ENCODE results near the gene MAD1L1. TPM values are rescaled to one million over a fixed set of nuclear protein-coding genes. Genes with fewer than 3 reads are reported as not detected.

MAD1L1 gene

GRCh38 chr7:1769286-1770200, 463.2 kb downstream of the MAD1L1 start:
- H3K14ac ChIP-seq (ENCODE audit: low read length in 2 of 2) = no peak overlapping the region
- H2BK15ac ChIP-seq (ENCODE audit: low read depth, poor library complexity, severe bottlenecking) = no peak overlapping the region
- H3K4me2 ChIP-seq (ENCODE audit: low read length, poor library complexity, severe bottlenecking) = no peak overlapping the region
- no peak overlapping the region for H3K4ac ChIP-seq (ENCODE audit: low read depth in 1 of 2, low read length in 2 of 2)
- H2BK5ac ChIP-seq (ENCODE audit: low read depth, low read length, poor library complexity, severe bottlenecking) = no peak overlapping the region
- H3K4me3 ChIP-seq (ENCODE audit: insufficient read depth in 1 of 2, low read depth in 1 of 2, low read length in 2 of 2) = no peak overlapping the region
- no peaks in the 10 kb centered on the region for H3K79me1 ChIP-seq (replicated peaks; ENCODE audit: low read length, poor library complexity, severe bottlenecking)
- no peaks in the 10 kb centered on the region for H3K9me3 ChIP-seq (ENCODE audit: control insufficient read depth, low read length)
- H3K4me1 ChIP-seq (ENCODE audit: control insufficient read depth, insufficient read depth, low read depth, low read length) = peaks cover 2% of the 10 kb centered on the region
- no peak overlapping the region for H2BK120ac ChIP-seq (ENCODE audit: low read depth, low read length)
- no peak overlapping the region for H3K23ac ChIP-seq (ENCODE audit: low read length in 2 of 2)
- WGBS = 91% methylated on average over 54 of the region's 54 CpGs
- H3K27ac ChIP-seq (ENCODE audit: low read length, poor library complexity, severe bottlenecking) = no peak overlapping the region
- H3K27me3 ChIP-seq (ENCODE audit: control insufficient read depth in 1 of 2, insufficient read depth in 1 of 2, low read length in 2 of 2) = peaks cover 7 to 9% of the 10 kb centered on the region in 2 experiments
- no peak overlapping the region for H4K91ac ChIP-seq (ENCODE audit: low read length)
- H3K36me3 ChIP-seq (ENCODE audit: control insufficient read depth in 1 of 2, insufficient read depth in 2 of 2, low read depth in 1 of 2, low read length in 2 of 2) = no peaks in the 10 kb centered on the region
- H3K9ac ChIP-seq (ENCODE audit: low read length) = no peak overlapping the region
- H4K8ac ChIP-seq (ENCODE audit: low read length) = no peak overlapping the region
- no peak for DNase-seq
- no peak overlapping the region for H3K18ac ChIP-seq (ENCODE audit: low read depth in 1 of 2, low read length in 2 of 2)
- H2BK12ac ChIP-seq (ENCODE audit: low read length in 2 of 2) = no peak overlapping the region
- no peak overlapping the region for H2AFZ ChIP-seq (ENCODE audit: low read depth, low read length)
- no peak overlapping the region for H2AK5ac ChIP-seq (ENCODE audit: low read length, severe bottlenecking)

GRCh38 chr7:1768832-1769231, 463.9 kb downstream of the MAD1L1 start:
- H3K4me3 ChIP-seq (ENCODE audit: insufficient read depth in 1 of 2, low read depth in 1 of 2, low read length in 2 of 2) = no peak overlapping the region
- H3K36me3 ChIP-seq (ENCODE audit: control insufficient read depth in 1 of 2, insufficient read depth in 2 of 2, low read depth in 1 of 2, low read length in 2 of 2) = no peaks in the 10 kb centered on the region
- H3K18ac ChIP-seq (ENCODE audit: low read depth in 1 of 2, low read length in 2 of 2) = no peak overlapping the region
- no peak overlapping the region for H2BK5ac ChIP-seq (ENCODE audit: low read depth, low read length, poor library complexity, severe bottlenecking)
- no peak overlapping the region for H4K8ac ChIP-seq (ENCODE audit: low read length)
- H3K27me3 ChIP-seq (ENCODE audit: control insufficient read depth in 1 of 2, insufficient read depth in 1 of 2, low read length in 2 of 2) = peaks cover 7 to 9% of the 10 kb centered on the region in 2 experiments
- H2AK5ac ChIP-seq (ENCODE audit: low read length, severe bottlenecking) = no peak overlapping the region
- H3K4me1 ChIP-seq (ENCODE audit: control insufficient read depth, insufficient read depth, low read depth, low read length) = peaks cover 2% of the 10 kb centered on the region
- H3K4ac ChIP-seq (ENCODE audit: low read depth in 1 of 2, low read length in 2 of 2) = no peak overlapping the region
- 85% methylated on average over 7 of the region's 7 CpGs for whole genome bisulfite sequencing
- H3K9ac ChIP-seq (ENCODE audit: low read length) = no peak overlapping the region
- H2BK15ac ChIP-seq (ENCODE audit: low read depth, poor library complexity, severe bottlenecking) = no peak overlapping the region
- no peak for DNase-seq
- H3K23ac ChIP-seq (ENCODE audit: low read length in 2 of 2) = no peak overlapping the region
- no peak overlapping the region for H2AFZ ChIP-seq (ENCODE audit: low read depth, low read length)
- H3K14ac ChIP-seq (ENCODE audit: low read length in 2 of 2) = no peak overlapping the region
- H2BK12ac ChIP-seq (ENCODE audit: low read length in 2 of 2) = no peak overlapping the region
- H3K79me1 ChIP-seq (replicated peaks; ENCODE audit: low read length, poor library complexity, severe bottlenecking) = no peaks in the 10 kb centered on the region
- H3K27ac ChIP-seq (ENCODE audit: low read length, poor library complexity, severe bottlenecking) = no peak overlapping the region
- no peak overlapping the region for H3K4me2 ChIP-seq (ENCODE audit: low read length, poor library complexity, severe bottlenecking)
- no peak overlapping the region for H4K91ac ChIP-seq (ENCODE audit: low read length)
- H2BK120ac ChIP-seq (ENCODE audit: low read depth, low read length) = no peak overlapping the region
- no peaks in the 10 kb centered on the region for H3K9me3 ChIP-seq (ENCODE audit: control insufficient read depth, low read length)

- Histone ChIP-seq H3K14ac (ENCODE audit: low read length in 2 of 2) (no peak overlapping the region), H4K91ac (ENCODE audit: low read length) (no peak overlapping the region), H3K4me1 (ENCODE audit: control insufficient read depth, insufficient read depth, low read depth, low read length) (peaks cover 2% of the 10 kb centered on the region), H2BK15ac (ENCODE audit: low read depth, poor library complexity, severe bottlenecking) (no peak overlapping the region), H3K79me1 (replicated peaks; ENCODE audit: low read length, poor library complexity, severe bottlenecking) (no peaks in the 10 kb centered on the region), H3K18ac (ENCODE audit: low read depth in 1 of 2, low read length in 2 of 2) (no peak overlapping the region), H3K4me3 (ENCODE audit: insufficient read depth in 1 of 2, low read depth in 1 of 2, low read length in 2 of 2) (no peak overlapping the region), H3K4ac (ENCODE audit: low read depth in 1 of 2, low read length in 2 of 2) (no peak overlapping the region), H2BK120ac (ENCODE audit: low read depth, low read length) (no peak overlapping the region), H3K27me3 (ENCODE audit: control insufficient read depth in 1 of 2, insufficient read depth in 1 of 2, low read length in 2 of 2) (peaks cover 7 to 9% of the 10 kb centered on the region in 2 experiments), H3K36me3 (ENCODE audit: control insufficient read depth in 1 of 2, insufficient read depth in 2 of 2, low read depth in 1 of 2, low read length in 2 of 2) (no peaks in the 10 kb centered on the region), H2AK5ac (ENCODE audit: low read length, severe bottlenecking) (no peak overlapping the region), H3K4me2 (ENCODE audit: low read length, poor library complexity, severe bottlenecking) (no peak overlapping the region), H3K9ac (ENCODE audit: low read length) (no peak overlapping the region), H3K9me3 (ENCODE audit: control insufficient read depth, low read length) (no peaks in the 10 kb centered on the region), H3K27ac (ENCODE audit: low read length, poor library complexity, severe bottlenecking) (no peak overlapping the region), H2AFZ (ENCODE audit: low read depth, low read length) (no peak overlapping the region), H2BK5ac (ENCODE audit: low read depth, low read length, poor library complexity, severe bottlenecking) (no peak overlapping the region), H3K23ac (ENCODE audit: low read length in 2 of 2) (peak overlapping the region in 1 of 2 experiments; percentile 10), H4K8ac (ENCODE audit: low read length) (no peak overlapping the region), H2BK12ac (ENCODE audit: low read length in 2 of 2) (no peak overlapping the region)
- DNase-seq = no peak
- 77% methylated on average over 8 of the region's 10 CpGs for WGBS
These were observed 465.2 kb downstream of the MAD1L1 start for GRCh38 chr7:1767524-1767923.

Small RNA genes within 50 kb of the gene (small RNA-seq; reads per million reads assigned to genes)
- gene MIR4655 (ENCODE audit: low read depth) = not detected

All from mesenchymal stem cell (in vitro differentiated cells and primary cell).